Activated naive CD4-positive, alpha-beta T cell (primary cell): ENCODE data around the gene NEAT1.
A peak's percentile ranks its signal among the peaks of the same experiment; 100 is the strongest.

Experiments used
- DNase-seq, 4 experiments: peaks; one replicate each; lab custom pipeline; 2025; lab: John Stamatoyannopoulos, UW

NEAT1 gene

GRCh38 chr11:65421794-65422632, 585 bp upstream of the NEAT1 start:
- peak; percentile 77 to 90 (median 83) for DNase-seq

GRCh38 chr11:65423516-65424204, 1.1 kb downstream of the NEAT1 start:
- peak in 2 of 4 experiments; percentile 29 to 30 for DNase-seq

GRCh38 chr11:65424205-65425104, 1.9 kb downstream of the NEAT1 start:
- peak in 2 of 4 experiments; percentile 47 to 60 for DNase-seq

- DNase-seq = peak in 2 of 4 experiments; percentile 62 to 66
Observed at GRCh38 chr11:65425105-65425970, 2.7 kb downstream of the NEAT1 start.

GRCh38 chr11:65425971-65426838, 3.6 kb downstream of the NEAT1 start:
- DNase-seq = no peak

- no peak for DNase-seq
Observed at GRCh38 chr11:65426839-65427690, 4.5 kb downstream of the NEAT1 start.

GRCh38 chr11:65427691-65428577, 5.3 kb downstream of the NEAT1 start:
- DNase-seq = no peak

- DNase-seq = no peak
Observed at GRCh38 chr11:65428578-65429067, 6.0 kb downstream of the NEAT1 start.

GRCh38 chr11:65429068-65429681, 6.6 kb downstream of the NEAT1 start:
- no peak for DNase-seq

GRCh38 chr11:65429724-65430405, 7.3 kb downstream of the NEAT1 start:
- peak in 1 of 4 experiments; percentile 33 for DNase-seq

GRCh38 chr11:65430406-65431217, 8.0 kb downstream of the NEAT1 start:
- no peak for DNase-seq

GRCh38 chr11:65431451-65432099, 9.0 kb downstream of the NEAT1 start:
- no peak for DNase-seq

GRCh38 chr11:65432100-65432650, 9.6 kb downstream of the NEAT1 start:
- no peak for DNase-seq

- no peak for DNase-seq
Observed at GRCh38 chr11:65432686-65433582, 10.3 kb downstream of the NEAT1 start.
